NCI-H774 (cell line): ENCODE measurements around the gene MAN2A1.
"Not testable (repeated sequence)": the region's sequence is repeated elsewhere in the genome, so short reads cannot be mapped to it uniquely, and the experiment has no call there.

ENCODE experiments used
- DNase-seq: peaks from one replicate; lab custom pipeline; 2025; lab: John Stamatoyannopoulos, UW

Gene MAN2A1

GRCh38 chr5:109868737-109869136 lies 179.0 kb downstream of the MAN2A1 start:
- DNase-seq, result no peak

GRCh38 chr5:109873687-109874086 lies 184.0 kb downstream of the MAN2A1 start:
- no peak for DNase-seq

GRCh38 chr5:109874108-109874507 lies 184.4 kb downstream of the MAN2A1 start:
- no peak for DNase-seq

- no peak for DNase-seq
These were observed 186.5 kb downstream of the MAN2A1 start for GRCh38 chr5:109876030-109876725.

GRCh38 chr5:109876941-109877669 lies 187.4 kb downstream of the MAN2A1 start:
- DNase-seq, result no peak

GRCh38 chr5:109877670-109878045 lies 187.9 kb downstream of the MAN2A1 start:
- no peak for DNase-seq

- no peak for DNase-seq
These were observed 189.2 kb downstream of the MAN2A1 start for GRCh38 chr5:109878887-109879286.

- DNase-seq, result no peak
These were observed 191.4 kb downstream of the MAN2A1 start for GRCh38 chr5:109880907-109881685.

GRCh38 chr5:109882546-109882945 lies 192.8 kb downstream of the MAN2A1 start:
- no peak for DNase-seq

- no peak for DNase-seq
These were observed 194.9 kb downstream of the MAN2A1 start for GRCh38 chr5:109884676-109885075.

GRCh38 chr5:109885205-109885604 lies 195.5 kb downstream of the MAN2A1 start:
- DNase-seq, result no peak

- DNase-seq, result no peak
These were observed 199.3 kb downstream of the MAN2A1 start for GRCh38 chr5:109888989-109889388.

- not testable (repeated sequence) for DNase-seq
These were observed 203.5 kb downstream of the MAN2A1 start for GRCh38 chr5:109893271-109893670.

- no peak for DNase-seq
These were observed 208.8 kb downstream of the MAN2A1 start for GRCh38 chr5:109898269-109899162.

- no peak for DNase-seq
These were observed 209.4 kb downstream of the MAN2A1 start for GRCh38 chr5:109899163-109899535.

GRCh38 chr5:109900461-109900860 lies 210.7 kb downstream of the MAN2A1 start:
- no peak for DNase-seq

GRCh38 chr5:109900911-109901627 lies 211.3 kb downstream of the MAN2A1 start:
- no peak for DNase-seq

- DNase-seq, result no peak
These were observed 211.9 kb downstream of the MAN2A1 start for GRCh38 chr5:109901628-109901981.

GRCh38 chr5:109903061-109903460 lies 213.3 kb downstream of the MAN2A1 start:
- DNase-seq, result no peak

- DNase-seq, result no peak
These were observed 216.2 kb downstream of the MAN2A1 start for GRCh38 chr5:109905906-109906305.

GRCh38 chr5:109907189-109907588 lies 217.5 kb downstream of the MAN2A1 start:
- DNase-seq, result no peak
